NK-92 (cell line): ENCODE results near the gene FILIP1L.

Experiments used
- DNase-seq: peaks from one replicate; lab custom pipeline; 2025; ENCODE audit not compliant: unreplicated experiment; lab: John Stamatoyannopoulos, UW

Gene FILIP1L

GRCh38 chr3:99929745-99930139, 184.6 kb downstream of the FILIP1L start:
- no peak for DNase-seq

GRCh38 chr3:99928771-99929744, 185.2 kb downstream of the FILIP1L start:
- no peak for DNase-seq

GRCh38 chr3:99927671-99928457, 186.4 kb downstream of the FILIP1L start:
- no peak for DNase-seq

- no peak for DNase-seq
Observed at GRCh38 chr3:99925584-99926230, 188.6 kb downstream of the FILIP1L start.

- DNase-seq, result no peak
Observed at GRCh38 chr3:99923873-99924272, 190.4 kb downstream of the FILIP1L start.

- DNase-seq, result no peak
Observed at GRCh38 chr3:99921986-99922385, 192.3 kb downstream of the FILIP1L start.

GRCh38 chr3:99921377-99921695, 193.0 kb downstream of the FILIP1L start:
- DNase-seq, result no peak

- DNase-seq, result no peak
Observed at GRCh38 chr3:99920481-99921376, 193.6 kb downstream of the FILIP1L start.

- DNase-seq, result no peak
Observed at GRCh38 chr3:99919694-99920093, 194.6 kb downstream of the FILIP1L start.

- no peak for DNase-seq
Observed at GRCh38 chr3:99918715-99919114, 195.6 kb downstream of the FILIP1L start.

- DNase-seq, result no peak
Observed at GRCh38 chr3:99915906-99916432, 198.3 kb downstream of the FILIP1L start.

GRCh38 chr3:99911433-99911832, 202.9 kb downstream of the FILIP1L start:
- DNase-seq, result no peak

- no peak for DNase-seq
Observed at GRCh38 chr3:99910752-99911290, 203.5 kb downstream of the FILIP1L start.

- DNase-seq, result no peak
Observed at GRCh38 chr3:99909714-99910495, 204.4 kb downstream of the FILIP1L start.

- DNase-seq, result no peak
Observed at GRCh38 chr3:99907959-99908544, 206.2 kb downstream of the FILIP1L start.

GRCh38 chr3:99903869-99904268, 210.4 kb downstream of the FILIP1L start:
- no peak for DNase-seq

GRCh38 chr3:99902091-99902490, 212.2 kb downstream of the FILIP1L start:
- no peak for DNase-seq

GRCh38 chr3:99901200-99901926, 212.9 kb downstream of the FILIP1L start:
- DNase-seq, result no peak
